ENCODE data around the gene TCF4.

TCF4 gene

DNA sequence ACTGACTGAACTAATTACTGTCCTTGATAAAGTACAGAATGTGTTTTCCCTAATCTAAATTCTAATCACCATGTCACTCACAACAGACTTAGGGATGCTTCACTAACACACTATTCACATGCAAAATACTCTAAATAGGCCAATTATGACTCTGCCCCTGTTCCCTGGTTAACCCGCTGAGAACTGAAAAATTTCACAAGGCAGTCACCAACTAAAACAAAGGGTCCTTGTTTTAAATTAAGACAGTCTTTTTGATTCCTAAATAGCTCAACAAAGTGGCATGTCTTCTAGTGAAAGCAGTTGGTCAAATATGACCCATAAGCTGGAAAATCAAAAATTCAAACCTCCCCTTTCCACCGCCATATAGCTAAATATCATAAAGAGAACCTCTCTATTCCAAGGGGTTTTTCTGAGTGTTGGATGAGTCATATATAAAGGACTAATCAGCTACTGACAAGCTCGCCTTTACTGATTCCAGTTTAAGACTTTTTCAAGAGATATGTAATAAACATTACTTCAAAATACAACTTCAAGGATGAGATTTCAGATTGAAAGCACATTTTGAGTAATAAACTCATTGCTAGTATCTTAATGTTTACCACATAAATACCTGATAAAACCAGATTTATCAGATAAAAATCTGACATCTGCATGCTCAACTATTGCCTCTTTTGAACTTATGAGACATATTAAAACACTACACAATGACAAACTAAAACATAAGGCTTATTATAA lies 235.8 kb downstream of the TCF4 start:
- DNase-seq (ENCODE audit: low spot score in 2 of 2) (no peak), ATAC-seq (peak; percentile 32)
- Mint-ChIP-seq H3K27ac (no peak overlapping the region), H3K9me3 (peaks cover 3% of the 10 kb centered on the region), H3K36me3 (no peaks in the 10 kb centered on the region), H3K4me1 (no peaks in the 10 kb centered on the region), H3K4me3 (no peak overlapping the region)

DNA sequence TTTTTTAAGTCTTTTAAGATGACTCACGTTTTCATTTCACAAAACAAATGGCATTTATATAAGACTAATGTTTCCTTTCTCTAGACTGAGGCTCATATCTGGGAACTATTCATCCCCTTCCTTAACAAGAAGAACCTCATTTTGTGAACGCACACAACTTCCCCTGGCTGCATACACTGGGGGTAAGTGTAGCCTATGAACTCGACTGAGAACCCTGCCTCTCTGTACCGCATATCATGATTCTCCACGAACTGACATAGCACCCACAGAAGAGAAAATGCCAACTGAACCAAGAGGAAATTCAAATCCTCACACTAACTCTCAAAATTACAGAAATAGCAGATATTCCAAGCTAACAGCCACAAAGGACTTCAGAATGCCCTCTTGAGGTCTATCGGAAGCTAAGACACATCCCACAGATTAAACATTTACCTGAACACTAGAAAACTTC lies 236.7 kb downstream of the TCF4 start:
- Mint-ChIP-seq H3K27ac (no peak overlapping the region), H3K4me1 (no peaks in the 10 kb centered on the region), H3K4me3 (no peak overlapping the region), H3K36me3 (no peaks in the 10 kb centered on the region), H3K9me3 (peaks cover 3% of the 10 kb centered on the region)
- DNase-seq (ENCODE audit: low spot score in 2 of 2) (no peak), ATAC-seq (no peak)

DNA sequence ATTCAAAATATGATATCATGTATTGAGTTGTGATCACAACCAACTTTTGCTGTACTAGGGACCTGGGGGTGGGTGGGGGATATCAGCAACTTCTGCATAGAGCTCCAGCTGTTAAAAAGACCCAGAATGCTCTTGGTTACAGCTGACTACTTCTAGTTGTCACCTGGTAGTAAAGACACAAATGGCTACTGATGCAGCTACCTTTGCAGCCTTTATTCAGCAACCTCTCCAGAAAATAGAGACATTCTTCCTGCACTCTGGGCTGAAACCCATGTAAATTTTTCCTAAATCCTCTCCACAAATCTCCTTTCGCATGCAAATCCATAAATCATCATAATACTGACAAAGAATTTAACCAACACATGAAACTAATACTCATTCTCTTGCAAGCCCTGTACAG lies 238.3 kb downstream of the TCF4 start:
- Mint-ChIP-seq H3K27ac (no peak overlapping the region), H3K4me3 (no peak overlapping the region), H3K4me1 (no peaks in the 10 kb centered on the region), H3K9me3 (peaks cover 3% of the 10 kb centered on the region), H3K36me3 (no peaks in the 10 kb centered on the region)
- ATAC-seq (no peak), DNase-seq (ENCODE audit: low spot score in 2 of 2) (no peak)

- H3K9me3 Mint-ChIP-seq = peaks cover 3% of the 10 kb centered on the region
- DNase-seq (ENCODE audit: low spot score in 2 of 2) = no peak
- H3K27ac Mint-ChIP-seq = no peak overlapping the region
- no peaks in the 10 kb centered on the region for H3K4me1 Mint-ChIP-seq
- no peaks in the 10 kb centered on the region for H3K36me3 Mint-ChIP-seq
- no peak overlapping the region for H3K4me3 Mint-ChIP-seq
- ATAC-seq = no peak
These were observed 240.8 kb downstream of the TCF4 start for GRCh38 chr18:55346961-55347740.

DNA sequence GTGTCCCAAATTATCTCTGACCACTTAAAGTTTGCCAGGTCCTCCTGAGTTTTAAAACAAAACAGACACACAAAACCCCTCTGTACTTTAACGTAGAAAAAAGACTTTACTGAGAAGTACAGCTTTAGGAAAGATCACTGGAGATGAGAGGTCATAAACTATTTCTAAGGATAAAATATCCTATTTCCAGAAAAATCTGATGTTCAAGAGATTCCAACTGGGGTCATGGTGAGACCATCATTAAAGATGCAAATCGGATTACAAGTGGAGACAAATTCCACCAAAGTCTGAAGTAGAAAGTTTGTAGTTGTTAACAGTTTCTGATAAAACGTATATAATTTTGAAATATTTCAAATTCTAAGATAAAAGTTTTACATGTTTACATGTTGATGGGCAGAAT lies 241.6 kb downstream of the TCF4 start:
- H3K36me3 Mint-ChIP-seq = no peaks in the 10 kb centered on the region
- H3K4me3 Mint-ChIP-seq = no peak overlapping the region
- H3K4me1 Mint-ChIP-seq = no peaks in the 10 kb centered on the region
- ATAC-seq (no peak), DNase-seq (ENCODE audit: low spot score in 2 of 2) (no peak)
- H3K9me3 Mint-ChIP-seq = peaks cover 3% of the 10 kb centered on the region
- no peak overlapping the region for H3K27ac Mint-ChIP-seq

DNA sequence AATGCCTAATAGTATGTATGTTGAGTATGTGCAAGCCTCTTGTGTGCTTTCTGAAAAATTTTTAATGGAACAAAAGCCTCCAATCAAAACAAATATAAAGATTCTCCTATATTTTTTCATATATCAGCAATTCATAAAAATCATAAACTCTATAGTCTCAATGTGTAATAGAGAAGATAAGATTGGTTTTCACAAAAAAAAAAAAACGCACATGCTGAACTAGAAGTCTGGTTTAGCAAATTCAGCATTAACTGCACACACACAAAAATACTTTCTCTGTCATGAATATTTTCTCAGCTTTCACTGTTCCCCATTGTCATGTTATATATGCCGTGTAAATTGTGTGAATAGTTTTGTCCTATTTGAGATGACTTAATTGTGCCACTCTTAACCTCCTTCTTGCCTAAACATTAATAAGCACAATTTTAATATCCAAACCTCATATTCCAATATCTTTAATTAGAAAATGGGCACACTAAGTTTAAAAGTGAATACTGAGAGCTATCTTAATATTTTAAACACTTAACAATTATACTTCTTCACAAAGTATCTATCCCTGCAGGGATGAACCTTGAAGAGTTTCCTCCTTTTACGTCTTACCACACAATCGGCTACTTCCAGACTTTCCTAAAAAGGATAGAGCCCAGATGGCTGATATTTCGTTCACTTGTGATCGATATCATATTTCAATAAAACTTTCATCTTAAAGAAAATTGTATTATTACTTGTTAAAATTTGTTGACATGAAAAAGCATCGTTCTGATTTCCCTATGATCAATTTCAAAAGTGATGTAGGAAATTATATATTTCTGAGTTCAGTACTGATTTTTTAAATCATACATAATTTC lies 242.7 kb downstream of the TCF4 start:
- DNase-seq (ENCODE audit: low spot score in 2 of 2) (no peak), ATAC-seq (no peak)
- Mint-ChIP-seq H3K4me3 (no peak overlapping the region), H3K4me1 (no peaks in the 10 kb centered on the region), H3K27ac (no peak overlapping the region), H3K36me3 (no peaks in the 10 kb centered on the region), H3K9me3 (peaks cover 3% of the 10 kb centered on the region)

- DNase-seq (ENCODE audit: low spot score in 2 of 2) (no peak), ATAC-seq (no peak)
- Mint-ChIP-seq H3K36me3 (no peaks in the 10 kb centered on the region), H3K4me1 (no peaks in the 10 kb centered on the region), H3K4me3 (no peak overlapping the region), H3K9me3 (no peaks in the 10 kb centered on the region), H3K27ac (no peak overlapping the region)
These were observed 244.5 kb downstream of the TCF4 start for GRCh38 chr18:55343396-55344073.

- Mint-ChIP-seq H3K9me3 (no peaks in the 10 kb centered on the region), H3K4me1 (no peaks in the 10 kb centered on the region), H3K36me3 (no peaks in the 10 kb centered on the region), H3K4me3 (no peak overlapping the region), H3K27ac (no peak overlapping the region)
- ATAC-seq (no peak), DNase-seq (ENCODE audit: low spot score in 2 of 2) (no peak)
These were observed 247.0 kb downstream of the TCF4 start for GRCh38 chr18:55340998-55341397.

DNA sequence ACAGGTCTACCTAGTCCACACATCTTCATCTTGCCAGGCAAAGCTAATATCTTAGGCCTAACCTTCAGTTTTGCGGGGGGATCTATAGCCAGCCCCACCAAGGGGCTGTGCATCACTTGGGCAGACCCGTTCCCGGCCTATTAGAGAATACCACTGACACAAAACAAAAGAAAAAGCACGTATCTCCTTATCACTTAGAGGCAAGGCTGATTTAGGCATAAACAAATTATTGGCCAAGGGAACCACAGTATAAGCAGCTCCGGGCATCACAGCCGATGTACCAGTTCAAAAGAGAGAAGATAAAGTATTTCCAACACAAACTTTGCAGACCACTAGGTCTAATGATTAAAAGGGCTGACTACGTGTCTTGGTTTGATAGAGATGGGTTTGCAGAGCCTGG lies 248.0 kb downstream of the TCF4 start:
- DNase-seq (ENCODE audit: low spot score in 2 of 2) = no peak
- ATAC-seq = peak; percentile 24
- no peaks in the 10 kb centered on the region for H3K4me1 Mint-ChIP-seq
- no peaks in the 10 kb centered on the region for H3K9me3 Mint-ChIP-seq
- no peaks in the 10 kb centered on the region for H3K36me3 Mint-ChIP-seq
- H3K27ac Mint-ChIP-seq = no peak overlapping the region
- H3K4me3 Mint-ChIP-seq = no peak overlapping the region

GRCh38 chr18:55338978-55339650 lies 248.9 kb downstream of the TCF4 start:
- Mint-ChIP-seq H3K4me1 (no peaks in the 10 kb centered on the region), H3K27ac (no peak overlapping the region), H3K36me3 (no peaks in the 10 kb centered on the region), H3K9me3 (no peaks in the 10 kb centered on the region), H3K4me3 (no peak overlapping the region)
- no peak for DNase-seq (ENCODE audit: low spot score in 2 of 2)
- no peak for ATAC-seq

DNA sequence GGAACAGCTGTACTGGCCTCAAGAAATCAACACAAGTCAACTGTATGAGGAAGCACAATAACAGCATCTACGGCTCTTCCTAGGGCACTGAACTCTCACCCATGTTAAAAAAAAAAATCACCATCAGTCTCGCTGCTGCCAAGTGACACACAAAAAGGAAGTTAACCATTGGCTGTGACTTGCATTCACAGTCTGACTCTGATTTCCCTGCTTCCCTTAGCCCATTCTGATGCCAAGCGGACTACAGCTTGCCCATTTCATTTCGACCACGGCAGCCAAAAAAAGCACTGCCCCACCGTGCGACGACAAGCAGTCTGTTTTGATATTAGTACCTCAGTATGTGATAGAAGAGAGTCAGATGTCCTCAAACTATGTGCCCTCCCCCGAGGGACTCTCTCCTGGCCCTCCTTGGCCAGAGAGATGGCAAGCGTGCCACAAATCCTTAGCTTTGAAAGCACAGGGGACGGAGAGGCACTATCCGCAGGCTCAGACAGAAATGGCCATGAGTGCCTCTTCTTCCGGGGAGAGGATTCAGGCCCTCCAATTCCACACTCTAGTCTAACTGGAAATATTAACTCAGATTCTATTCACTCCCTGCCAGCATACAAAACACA lies 250.0 kb downstream of the TCF4 start:
- Mint-ChIP-seq H3K9me3 (no peaks in the 10 kb centered on the region), H3K27ac (no peak overlapping the region), H3K4me3 (no peak overlapping the region), H3K36me3 (no peaks in the 10 kb centered on the region), H3K4me1 (no peaks in the 10 kb centered on the region)
- no peak for DNase-seq (ENCODE audit: low spot score in 2 of 2)
- ATAC-seq = no peak

DNA sequence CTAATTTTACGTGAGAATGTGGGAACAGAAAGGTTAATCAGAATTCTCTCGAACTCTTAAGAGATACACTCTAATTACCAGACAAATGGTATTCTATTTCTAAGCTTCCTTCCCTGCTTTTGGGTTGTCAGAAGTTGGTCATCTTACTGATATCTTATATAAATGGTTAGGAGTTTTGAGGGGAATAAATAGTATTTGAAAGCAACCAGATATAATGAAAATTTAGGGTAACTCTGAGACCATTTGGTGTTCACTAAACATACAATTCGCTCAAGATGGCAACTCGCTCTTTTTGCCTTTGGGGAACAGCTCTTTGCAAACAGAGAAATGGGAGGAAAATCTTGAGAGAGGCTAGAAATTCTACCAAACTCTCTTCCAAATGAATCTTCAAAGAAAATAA lies 250.9 kb downstream of the TCF4 start:
- Mint-ChIP-seq H3K4me3 (no peak overlapping the region), H3K9me3 (no peaks in the 10 kb centered on the region), H3K36me3 (no peaks in the 10 kb centered on the region), H3K4me1 (no peaks in the 10 kb centered on the region), H3K27ac (no peak overlapping the region)
- ATAC-seq = no peak
- no peak for DNase-seq (ENCODE audit: low spot score in 2 of 2)

DNA sequence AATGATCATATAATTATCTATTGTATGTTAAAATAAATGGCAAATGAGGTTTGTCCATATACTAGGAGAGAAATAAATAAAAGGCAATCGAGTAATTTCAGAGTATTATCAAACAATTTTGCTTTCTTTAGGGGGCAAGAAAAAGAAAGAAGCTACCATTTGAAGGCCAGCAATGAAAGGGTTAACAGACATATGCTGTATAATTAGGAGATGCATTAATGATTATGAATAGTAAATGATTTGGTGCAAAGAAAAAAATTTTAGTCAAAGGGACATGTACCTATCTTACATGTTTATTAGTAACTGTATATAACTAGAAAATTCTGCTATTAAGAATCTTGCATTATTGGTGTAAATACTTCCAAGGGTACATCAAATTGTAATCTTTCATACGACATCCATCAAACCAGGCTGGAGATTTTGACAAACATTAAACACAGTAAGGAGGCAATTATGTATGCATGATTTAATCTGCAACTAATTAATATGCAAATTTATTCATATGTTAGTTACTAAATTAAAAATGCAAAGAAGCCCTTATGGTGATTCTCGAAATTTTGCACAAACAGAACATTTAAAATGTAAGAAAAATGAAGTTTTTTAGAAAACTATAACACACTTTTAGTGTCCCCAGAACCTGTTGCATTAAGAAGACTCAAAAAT lies 251.4 kb downstream of the TCF4 start:
- Mint-ChIP-seq H3K4me3 (no peak overlapping the region), H3K27ac (no peak overlapping the region), H3K36me3 (no peaks in the 10 kb centered on the region), H3K9me3 (no peaks in the 10 kb centered on the region), H3K4me1 (no peaks in the 10 kb centered on the region)
- no peak for ATAC-seq
- no peak for DNase-seq (ENCODE audit: low spot score in 2 of 2)

DNA sequence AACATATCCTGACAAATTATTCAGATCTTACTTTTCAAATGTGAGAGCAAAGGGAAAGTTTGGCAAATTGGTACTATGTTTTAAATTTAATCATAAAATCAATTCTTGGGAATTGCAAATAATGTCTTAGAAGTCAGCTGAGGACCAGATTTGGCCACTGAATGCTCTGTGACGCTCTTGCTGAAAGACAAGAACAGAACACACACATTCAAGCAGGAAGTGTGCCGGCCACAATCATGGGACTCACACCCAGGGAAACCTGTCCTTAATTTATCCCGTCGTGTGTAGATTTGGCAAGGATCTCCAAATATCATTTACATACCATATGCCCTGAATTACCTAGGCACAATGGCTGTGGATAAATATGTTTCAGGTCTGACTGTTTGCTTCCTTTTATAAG lies 253.1 kb downstream of the TCF4 start:
- Mint-ChIP-seq H3K27ac (no peak overlapping the region), H3K4me1 (no peaks in the 10 kb centered on the region), H3K9me3 (no peaks in the 10 kb centered on the region), H3K36me3 (no peaks in the 10 kb centered on the region), H3K4me3 (no peak overlapping the region)
- DNase-seq (ENCODE audit: low spot score in 2 of 2) (no peak), ATAC-seq (no peak)

Data from stimulated activated effector memory CD8-positive, alpha-beta T cell treated with anti-CD3 and anti-CD28 coated beads, Interleukin-12 subunit alpha, Interleukin-12 subunit beta, amount 100 ng/mL, for 72 hours (primary cell).